ENCODE measurements around the gene HNRNPUL2. TPM values are rescaled to one million over a fixed set of nuclear protein-coding genes. Genes with fewer than 3 reads are reported as not detected.
A peak's percentile ranks its signal among the peaks of the same experiment; 100 is the strongest.

The HNRNPUL2 gene
- total and polyA plus RNA-seq, 9 of the 15 experiments (the other 6 are each of a cell fraction or from before 2014, with no cell fraction given) = 0.89 to 44.3 (median 15.2) TPM

- TF ChIP-seq, protein P1, sequence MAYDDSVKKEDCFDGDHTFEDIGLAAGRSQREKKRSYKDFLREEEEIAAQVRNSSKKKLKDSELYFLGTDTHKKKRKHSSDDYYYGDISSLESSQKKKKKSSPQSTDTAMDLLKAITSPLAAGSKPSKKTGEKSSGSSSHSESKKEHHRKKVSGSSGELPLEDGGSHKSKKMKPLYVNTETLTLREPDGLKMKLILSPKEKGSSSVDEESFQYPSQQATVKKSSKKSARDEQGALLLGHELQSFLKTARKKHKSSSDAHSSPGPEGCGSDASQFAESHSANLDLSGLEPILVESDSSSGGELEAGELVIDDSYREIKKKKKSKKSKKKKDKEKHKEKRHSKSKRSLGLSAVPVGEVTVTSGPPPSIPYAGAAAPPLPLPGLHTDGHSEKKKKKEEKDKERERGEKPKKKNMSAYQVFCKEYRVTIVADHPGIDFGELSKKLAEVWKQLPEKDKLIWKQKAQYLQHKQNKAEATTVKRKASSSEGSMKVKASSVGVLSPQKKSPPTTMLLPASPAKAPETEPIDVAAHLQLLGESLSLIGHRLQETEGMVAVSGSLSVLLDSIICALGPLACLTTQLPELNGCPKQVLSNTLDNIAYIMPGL (CRISPR knock-in tag; IDR thresholded peaks at IDR 0.05) = no peak
- TF ChIP-seq HBP1 (CRISPR knock-in tag; IDR thresholded peaks at IDR 0.05) (no peak), ZNF140 (CRISPR knock-in tag; IDR thresholded peaks at IDR 0.05) (no peak), BRCA1 (IDR thresholded peaks at IDR 0.05) (no peak), BRCA1 (CRISPR knock-in tag; IDR thresholded peaks at IDR 0.05) (no peak), NCOA1 (IDR thresholded peaks at IDR 0.05; ENCODE audit: low read depth) (0 out of 2 replicates have a peak, but pooled peaks have one; percentile 20), UBTF (IDR thresholded peaks at IDR 0.05; ENCODE audit: borderline replicate concordance in 1 of 2, low read depth in 2 of 2, low read length in 2 of 2) (0 out of 4 replicates have a peak, but pooled peaks of 1 of the 2 experiments have one; percentile 50), ZBED1 (IDR thresholded peaks at IDR 0.05) (no peak), ZNF695 (CRISPR knock-in tag; IDR thresholded peaks at IDR 0.05) (no peak), NELFE (IDR thresholded peaks at IDR 0.05; ENCODE audit: insufficient read depth, insufficient read length) (no peak), PPARD (CRISPR knock-in tag; IDR thresholded peaks at IDR 0.05) (no peak), MLX (CRISPR knock-in tag; conservative IDR thresholded peaks at IDR 0.05) (no peak), SMARCE1 (IDR thresholded peaks at IDR 0.05) (no peak; the same call in 1 of the 2 replicates), POLR3A (IDR thresholded peaks at IDR 0.05; ENCODE audit: borderline replicate concordance, extremely low read depth, insufficient read depth, insufficient read length) (no peak), RNF219 (CRISPR knock-in tag; IDR thresholded peaks at IDR 0.05) (no peak)
- TF ChIP-seq, protein P2, sequence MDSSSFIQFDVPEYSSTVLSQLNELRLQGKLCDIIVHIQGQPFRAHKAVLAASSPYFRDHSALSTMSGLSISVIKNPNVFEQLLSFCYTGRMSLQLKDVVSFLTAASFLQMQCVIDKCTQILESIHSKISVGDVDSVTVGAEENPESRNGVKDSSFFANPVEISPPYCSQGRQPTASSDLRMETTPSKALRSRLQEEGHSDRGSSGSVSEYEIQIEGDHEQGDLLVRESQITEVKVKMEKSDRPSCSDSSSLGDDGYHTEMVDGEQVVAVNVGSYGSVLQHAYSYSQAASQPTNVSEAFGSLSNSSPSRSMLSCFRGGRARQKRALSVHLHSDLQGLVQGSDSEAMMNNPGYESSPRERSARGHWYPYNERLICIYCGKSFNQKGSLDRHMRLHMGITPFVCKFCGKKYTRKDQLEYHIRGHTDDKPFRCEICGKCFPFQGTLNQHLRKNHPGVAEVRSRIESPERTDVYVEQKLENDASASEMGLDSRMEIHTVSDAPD (CRISPR knock-in tag; IDR thresholded peaks at IDR 0.05) = no peak
Measured at GRCh38 chr11:62678770-62679696, 48.2 kb downstream of the HNRNPUL2 start, which contains the start of gene UBXN1 (continued).
